Hematopoietic multipotent progenitor cell treated with erythropoietin and hydrocortisone succinate and interleukin-3 and kit ligand, for 17 days (in vitro differentiated cells): ENCODE measurements around the gene GNLY.

Experiments used
- DNase-seq: peaks from one replicate; pipeline ENCODE4 v3.0.0-alpha.2; 2015; ENCODE audit warnings: low spot score

The GNLY gene

GRCh38 chr2:85728883-85729824 lies 35.0 kb downstream of the GNLY start:
- DNase-seq: peak; percentile 25

GRCh38 chr2:85729825-85730510 lies 35.8 kb downstream of the GNLY start:
- no peak for DNase-seq

GRCh38 chr2:85730686-85731230 lies 36.6 kb downstream of the GNLY start:
- no peak for DNase-seq

- DNase-seq: no peak
Observed at GRCh38 chr2:85731606-85732005, 37.4 kb downstream of the GNLY start.

GRCh38 chr2:85732467-85733120 lies 38.4 kb downstream of the GNLY start:
- DNase-seq: no peak

DNA sequence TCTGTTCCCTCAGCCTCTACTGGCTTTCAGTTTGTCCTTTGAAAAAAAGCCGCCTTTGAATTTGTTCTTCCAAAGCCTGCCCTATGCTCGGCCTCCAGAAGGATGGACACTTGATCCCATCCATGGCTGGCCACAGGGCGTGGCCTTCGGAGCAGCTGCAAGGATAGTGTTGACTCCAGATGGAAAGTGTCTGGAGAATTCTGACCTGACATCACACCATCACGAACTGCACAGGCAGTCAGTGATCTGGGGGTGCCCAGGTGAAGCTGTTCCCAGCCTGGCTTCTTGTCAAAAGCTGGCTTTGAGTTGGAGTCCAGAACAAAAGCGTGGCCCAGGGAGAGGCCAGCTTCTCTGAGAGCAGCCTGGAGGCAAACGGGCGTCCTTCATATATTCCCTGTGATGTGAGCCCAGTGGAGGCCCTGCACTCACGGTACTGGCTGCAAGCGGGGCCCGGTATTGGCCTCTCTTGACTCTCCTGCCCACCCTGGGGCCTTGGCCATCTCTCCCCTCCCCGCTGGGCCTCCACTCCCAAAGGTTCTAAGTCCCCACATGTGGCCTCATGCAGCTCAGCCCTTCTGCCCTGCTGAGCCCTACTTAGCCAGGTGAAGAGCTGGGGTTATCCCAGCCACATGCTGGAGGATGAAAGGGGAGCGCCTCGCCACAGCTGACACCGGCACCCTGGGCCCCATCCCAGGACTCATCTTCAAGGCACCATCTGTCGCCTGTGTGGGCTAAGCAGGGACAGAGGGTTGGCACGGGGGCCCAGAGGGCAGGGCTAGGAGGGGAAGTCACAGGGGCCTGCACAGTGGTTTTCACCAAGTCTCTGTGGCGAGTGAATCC lies 39.2 kb downstream of the GNLY start:
- no peak for DNase-seq

DNA sequence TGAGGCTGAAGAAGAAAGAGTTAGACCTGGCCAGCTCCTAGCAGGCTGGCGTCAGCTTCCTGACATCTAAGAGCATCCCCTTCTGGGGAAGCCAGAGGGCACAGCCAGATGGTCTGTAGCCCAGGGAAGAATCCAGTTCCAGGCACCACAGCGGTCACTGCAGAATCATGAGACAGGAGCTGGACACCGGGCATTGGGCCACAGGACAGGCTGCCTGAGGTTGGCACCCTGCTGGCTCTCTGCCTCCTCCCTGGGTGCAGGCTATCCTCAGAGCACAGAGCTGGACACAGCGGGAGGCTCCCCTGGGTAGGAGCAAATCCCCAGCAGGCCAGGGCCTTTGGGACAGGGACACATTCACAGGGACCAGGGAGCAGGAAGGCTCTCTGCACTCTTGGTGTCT lies 39.9 kb downstream of the GNLY start:
- no peak for DNase-seq

GRCh38 chr2:85734942-85735608 lies 40.9 kb downstream of the GNLY start:
- no peak for DNase-seq

GRCh38 chr2:85735691-85736090 lies 41.5 kb downstream of the GNLY start:
- no peak for DNase-seq

GRCh38 chr2:85736456-85737355 lies 42.5 kb downstream of the GNLY start:
- no peak for DNase-seq

DNA sequence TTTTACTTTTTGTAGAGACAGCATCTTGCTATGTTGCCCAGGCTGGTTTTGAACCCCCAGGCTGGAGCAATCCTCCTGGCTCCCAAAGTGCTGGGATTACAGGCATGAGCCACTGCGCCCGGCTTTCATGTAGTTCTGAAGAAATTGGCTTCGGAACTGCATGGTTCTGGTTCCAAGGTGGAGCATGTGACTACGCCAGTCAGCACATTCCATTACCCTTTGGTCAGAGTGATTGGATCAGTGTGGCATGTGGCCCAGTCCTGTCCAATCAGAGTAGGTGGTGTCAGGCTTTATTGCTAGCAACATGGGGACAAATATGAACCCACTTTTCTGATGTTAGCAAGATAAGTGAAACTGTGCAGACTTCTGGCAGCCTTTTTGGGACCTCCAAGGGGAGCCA lies 43.3 kb downstream of the GNLY start:
- DNase-seq: no peak

GRCh38 chr2:85737961-85738360 lies 43.8 kb downstream of the GNLY start:
- DNase-seq: no peak

- DNase-seq: no peak
Observed at GRCh38 chr2:85740193-85740592, 46.0 kb downstream of the GNLY start.

- DNase-seq: no peak
Observed at GRCh38 chr2:85741211-85741832, 47.2 kb downstream of the GNLY start.

- no peak for DNase-seq
Observed at GRCh38 chr2:85741833-85742455, 47.8 kb downstream of the GNLY start.

GRCh38 chr2:85743304-85743978 lies 49.3 kb downstream of the GNLY start:
- DNase-seq: no peak

- DNase-seq: no peak
Observed at GRCh38 chr2:85744055-85744454, 49.9 kb downstream of the GNLY start.
